Eye (tissue), 1 donor: ENCODE results near the gene RPTOR.

ENCODE experiments used
- DNase-seq: peaks from one replicate; pipeline ENCODE4 v3.0.0-alpha.2; 2015

Gene RPTOR

DNA sequence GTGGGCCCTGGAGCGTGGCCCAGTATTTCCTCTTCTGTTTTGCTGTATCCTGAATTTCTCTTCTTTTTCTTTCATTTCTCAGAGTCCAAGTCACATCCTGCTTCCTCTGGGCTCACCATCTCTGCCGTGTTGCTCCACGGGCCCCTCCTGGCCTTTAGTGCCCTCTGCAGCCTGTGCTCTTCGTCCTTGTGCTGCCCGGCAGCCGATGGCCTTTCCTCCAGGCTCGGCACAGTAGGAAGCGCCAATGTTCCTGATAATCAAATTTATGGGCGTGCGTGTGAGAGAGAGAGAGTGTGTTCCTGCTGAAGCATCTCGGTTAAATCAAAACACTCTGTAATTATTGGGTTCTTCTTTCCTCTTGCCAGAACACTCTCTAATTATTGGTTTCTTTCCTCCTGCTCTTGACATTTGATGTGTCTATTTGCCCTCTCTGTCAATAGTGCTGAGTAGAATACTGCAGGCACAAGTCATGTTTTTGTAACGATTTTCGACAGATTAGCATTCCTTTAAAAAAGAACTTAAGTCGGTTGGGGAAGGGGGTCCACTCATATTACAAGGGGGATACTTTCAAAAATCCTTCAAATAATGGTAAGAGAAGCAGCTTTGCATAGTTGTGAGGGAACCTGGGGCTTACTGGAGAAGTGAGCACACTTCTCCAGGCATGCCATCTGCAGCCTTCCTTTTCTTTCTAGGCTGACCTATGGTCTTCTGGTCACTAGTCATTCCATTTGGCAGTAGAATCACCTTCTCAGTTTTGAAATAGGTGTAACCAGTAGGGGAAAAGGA is 126.6 kb downstream of the RPTOR start:
- DNase-seq = no peak

DNA sequence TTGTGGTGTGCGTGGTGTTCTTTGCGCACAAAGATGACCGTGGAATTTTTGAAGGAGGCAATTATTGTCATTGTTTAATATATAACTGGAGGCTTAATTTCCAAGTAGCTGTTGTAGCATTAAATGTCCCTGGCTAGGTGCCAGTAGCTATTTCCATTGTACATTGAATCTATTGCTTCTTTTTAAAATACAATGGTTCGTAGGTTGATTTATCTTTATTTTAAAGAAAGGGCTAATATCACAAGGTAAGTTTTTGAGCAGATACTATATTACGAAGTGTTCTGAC is 127.1 kb downstream of the RPTOR start:
- no peak for DNase-seq

DNA sequence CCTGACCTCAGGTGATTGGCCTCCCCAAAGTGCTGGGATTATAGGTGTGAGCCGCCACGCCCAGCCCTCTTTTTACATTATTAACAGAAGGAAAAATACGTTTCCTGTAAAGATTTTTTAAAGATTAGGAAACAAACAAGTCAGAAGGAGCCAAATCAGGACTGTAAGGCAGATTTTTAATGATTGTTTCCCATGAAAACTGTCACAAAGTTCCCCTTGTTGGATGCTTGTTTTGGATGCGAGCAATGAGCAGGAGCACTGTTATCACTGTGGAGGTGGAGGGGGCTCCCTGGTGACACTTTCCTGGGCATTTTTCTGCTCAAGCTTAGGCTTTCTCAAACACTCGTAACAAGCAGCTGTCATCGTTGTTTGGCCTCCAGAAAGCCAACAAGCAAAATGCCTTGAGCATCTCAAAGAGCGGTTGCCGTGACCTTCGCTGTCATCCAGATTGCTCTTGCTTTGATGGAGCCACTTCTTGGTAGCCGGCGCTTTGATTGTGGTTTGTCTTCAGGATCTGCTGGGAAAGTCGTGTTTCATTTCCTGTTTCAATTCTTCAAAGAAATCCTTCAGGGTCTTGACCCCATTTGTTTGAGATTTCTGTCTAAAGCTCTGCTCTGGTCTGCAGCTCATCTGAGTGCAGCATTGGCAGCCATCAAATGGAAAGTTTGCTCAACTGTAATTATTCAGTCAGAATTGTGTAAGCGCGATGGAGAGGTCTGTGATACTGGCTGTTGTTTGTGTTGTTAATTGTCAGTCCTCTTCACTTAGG is 128.7 kb downstream of the RPTOR start:
- peak; percentile 79 for DNase-seq

DNA sequence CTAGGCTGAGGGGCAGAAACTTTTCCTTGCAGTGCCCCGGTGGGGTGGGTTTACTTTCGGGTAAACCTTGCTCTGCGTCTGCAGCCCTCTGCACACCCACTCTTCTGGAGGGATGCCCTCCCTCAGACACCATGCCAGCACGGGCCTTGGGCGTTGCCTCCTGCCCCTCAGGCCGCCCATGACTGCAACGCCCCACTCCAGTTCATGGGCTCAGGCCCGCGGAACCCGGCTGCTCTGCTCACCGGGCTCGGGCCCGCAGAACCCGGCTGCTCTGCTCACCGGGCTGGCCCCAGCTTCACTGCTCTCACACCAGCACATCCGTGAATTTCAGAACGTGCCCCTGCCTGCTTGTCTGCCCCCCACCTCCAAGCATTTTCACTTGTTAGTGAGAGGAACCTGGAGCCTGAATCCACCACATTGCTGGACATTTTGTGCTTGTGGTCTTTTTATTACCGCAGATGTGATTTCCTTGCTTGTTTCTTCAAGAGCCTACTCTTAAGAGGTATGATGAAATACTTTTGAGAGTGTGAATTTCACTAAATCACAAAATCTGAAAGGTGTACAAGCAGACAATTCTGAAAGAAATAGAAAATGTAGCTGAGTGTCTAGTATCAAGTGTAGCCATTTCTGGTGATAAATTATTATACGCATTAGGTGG is 130.9 kb downstream of the RPTOR start:
- DNase-seq = no peak

DNA sequence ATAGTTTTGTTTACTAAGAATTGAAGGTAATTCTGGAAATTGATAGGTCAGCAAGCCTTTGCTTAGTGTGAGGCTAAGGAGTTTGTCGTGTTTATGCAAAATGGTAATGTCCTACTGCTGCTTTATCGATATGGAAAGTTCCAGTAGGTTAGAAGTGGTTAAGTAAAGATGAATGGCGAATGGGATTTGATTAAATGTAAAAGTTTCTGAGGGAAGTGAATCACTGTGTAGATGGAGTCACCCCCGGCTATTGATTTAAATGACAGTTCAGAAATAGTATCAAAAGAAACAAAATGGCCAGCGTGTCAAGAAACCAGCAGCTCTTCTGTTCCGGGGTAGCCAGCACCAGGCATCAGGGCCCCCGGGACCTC is 131.4 kb downstream of the RPTOR start:
- no peak for DNase-seq

DNA sequence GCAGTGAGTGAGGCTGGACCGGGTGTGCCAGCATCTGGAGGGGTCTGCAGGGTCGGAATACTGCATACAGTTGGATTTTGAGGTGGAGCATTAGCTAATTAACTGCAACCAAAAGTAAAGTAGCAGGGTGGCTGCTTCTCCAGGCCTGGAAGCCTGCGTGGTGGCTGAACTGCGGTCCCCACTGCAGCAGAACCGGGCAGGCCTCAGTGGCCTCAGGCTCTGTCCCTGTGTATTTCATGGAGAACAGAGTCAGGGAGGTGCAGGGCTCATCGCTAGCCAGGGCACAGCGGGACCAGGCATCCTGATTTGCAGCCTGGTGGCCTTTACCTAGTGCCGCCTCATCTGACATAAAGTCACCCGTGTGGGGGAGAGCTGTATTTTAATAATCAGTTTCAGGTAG is 131.9 kb downstream of the RPTOR start:
- DNase-seq = no peak

DNA sequence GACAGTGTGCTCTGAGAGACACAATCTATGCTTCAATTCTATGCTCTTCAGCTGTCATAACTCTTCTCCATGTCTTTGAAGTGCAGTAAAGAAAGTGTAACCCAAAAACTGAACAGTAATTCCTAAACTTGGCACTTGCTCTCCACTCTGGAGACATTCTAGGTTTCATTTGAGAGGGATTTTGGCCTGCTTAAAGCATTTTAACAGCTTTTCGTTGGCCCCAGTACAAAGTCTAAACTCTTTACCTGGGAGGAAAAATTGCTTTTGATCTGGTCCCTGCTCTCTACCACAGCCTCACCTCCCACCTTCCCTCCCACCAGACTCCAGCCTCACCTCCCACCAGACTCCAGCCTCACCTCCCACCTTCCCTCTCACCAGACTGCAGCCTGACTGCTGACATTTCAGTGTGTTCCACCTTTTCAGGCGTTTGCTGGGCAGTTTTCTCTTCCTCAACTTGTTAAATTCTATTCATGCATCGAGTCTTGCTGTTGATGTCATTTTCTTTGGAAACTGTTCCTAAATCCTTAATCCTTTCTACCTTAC is 132.6 kb downstream of the RPTOR start:
- no peak for DNase-seq

DNA sequence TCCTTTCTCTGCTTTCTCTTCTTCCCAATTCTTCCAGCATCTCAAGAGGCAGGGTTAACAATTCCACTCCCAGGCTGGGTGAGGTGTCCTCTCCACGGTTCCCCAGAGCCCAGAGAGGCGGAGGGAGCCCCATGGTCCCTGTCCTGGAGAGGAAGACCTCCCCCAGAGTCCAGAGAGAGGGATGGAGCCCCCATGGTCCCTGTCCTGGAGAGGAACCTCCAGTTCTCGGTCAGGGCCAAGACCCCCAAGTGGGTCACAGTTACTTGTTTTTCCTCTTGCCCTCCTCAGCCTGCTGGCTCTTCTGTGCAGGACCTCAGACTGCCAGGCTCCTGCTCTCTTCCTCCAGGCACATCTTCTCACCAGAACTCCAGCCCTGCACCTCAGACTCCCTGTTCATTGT is 135.2 kb downstream of the RPTOR start:
- no peak for DNase-seq

DNA sequence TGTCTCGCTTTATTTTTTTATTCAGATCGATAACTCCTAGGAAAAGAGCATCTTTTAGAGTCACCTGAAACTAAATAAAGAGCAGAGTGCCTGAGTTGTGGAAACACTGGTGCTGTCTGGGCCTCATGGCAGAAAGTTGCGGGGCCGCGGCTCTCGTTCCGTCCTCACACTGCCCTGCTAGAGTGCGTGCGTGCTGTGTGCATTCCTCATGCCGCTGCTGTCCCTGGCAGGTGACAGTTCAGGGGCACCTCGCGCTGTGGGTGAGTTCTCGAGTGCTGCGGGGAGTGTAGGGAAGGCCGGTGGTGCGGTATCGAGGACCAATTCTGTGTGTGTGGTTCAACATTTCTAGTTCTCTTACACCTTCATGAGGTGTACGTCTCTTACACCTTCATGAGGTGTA is 136.6 kb downstream of the RPTOR start:
- DNase-seq = no peak

DNA sequence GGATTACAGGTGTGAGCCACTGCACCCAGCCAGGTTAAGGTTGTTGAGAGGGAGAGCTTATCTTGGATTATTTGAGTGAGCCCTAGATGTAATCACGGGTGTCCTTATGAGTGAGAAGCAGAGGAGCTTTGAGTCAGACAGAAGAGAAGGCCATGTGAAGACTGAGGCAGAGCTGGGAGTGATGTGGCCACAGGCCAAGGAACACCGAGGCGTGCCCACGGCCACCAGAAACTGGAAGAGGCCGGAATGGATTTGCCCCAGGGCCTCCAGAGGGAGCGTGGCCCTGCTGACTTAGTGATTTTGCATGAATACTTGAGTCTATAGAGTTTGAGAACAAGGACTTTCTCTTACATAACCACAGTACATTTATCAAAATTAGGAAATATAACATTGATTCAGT is 137.7 kb downstream of the RPTOR start:
- no peak for DNase-seq

DNA sequence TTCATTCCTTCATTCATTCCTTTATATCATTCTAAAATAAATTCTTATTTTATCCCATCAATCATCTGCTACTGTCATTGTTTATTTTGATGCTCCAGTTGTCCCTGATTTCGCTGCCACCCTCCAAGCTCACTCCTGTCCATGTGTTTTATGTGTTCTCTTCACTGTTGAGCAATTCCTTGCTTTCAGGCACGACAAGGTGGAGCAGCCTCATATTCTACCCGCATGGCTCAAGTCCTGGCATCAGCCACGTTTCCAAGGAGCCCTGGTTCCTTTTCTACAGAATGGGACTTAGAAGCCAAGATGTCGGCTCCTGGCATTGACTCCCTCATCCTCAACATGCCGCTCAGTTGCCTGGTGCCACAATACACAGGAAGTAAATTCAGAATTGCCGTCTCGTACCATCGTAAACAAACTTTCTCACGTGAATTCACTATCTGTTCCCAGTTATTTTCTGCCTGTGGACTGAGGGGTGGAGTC is 139.0 kb downstream of the RPTOR start:
- no peak for DNase-seq

DNA sequence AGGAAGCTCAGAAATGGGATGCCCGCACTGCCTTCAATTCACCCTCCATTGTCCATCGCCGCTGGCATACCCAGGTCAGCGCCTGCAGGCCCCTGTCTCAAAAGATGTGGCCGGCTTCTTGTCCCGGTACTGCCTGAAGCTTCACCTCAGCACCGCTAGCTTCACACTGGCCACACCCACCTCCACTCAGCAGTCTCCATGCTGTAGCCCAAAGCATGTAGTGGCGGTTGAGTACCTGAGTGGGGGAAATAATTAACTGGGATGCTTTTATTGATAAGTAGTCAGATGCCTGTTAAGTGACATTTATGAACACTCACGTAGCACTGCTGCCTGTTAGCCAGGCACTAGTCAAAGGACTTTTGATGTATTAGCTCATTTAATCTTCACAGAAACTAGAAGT is 143.2 kb downstream of the RPTOR start:
- DNase-seq = no peak

DNA sequence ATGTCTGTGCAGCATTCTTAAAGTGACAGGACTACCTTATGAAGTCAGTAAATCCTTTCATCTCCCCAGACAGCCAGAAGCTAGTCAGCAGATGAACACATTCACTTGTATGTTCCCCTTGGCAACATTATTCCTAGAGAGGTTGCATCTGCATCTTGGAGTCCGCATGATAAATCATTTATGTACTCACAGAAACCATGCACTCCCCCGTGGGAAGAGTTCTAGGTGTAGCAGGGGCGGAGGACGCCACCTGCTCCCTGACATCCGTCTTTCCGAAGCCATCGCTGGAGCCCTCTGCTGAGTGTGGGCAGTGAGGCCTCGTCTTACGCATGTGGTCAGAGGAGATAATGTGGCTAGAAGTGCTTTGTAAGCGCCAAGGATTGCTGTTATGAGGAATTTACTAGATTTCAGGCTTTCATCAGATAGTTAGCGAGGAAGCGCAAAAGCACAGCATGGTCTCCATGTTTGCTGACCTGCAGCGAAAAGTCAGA is 144.5 kb downstream of the RPTOR start:
- peak; percentile 75 for DNase-seq

DNA sequence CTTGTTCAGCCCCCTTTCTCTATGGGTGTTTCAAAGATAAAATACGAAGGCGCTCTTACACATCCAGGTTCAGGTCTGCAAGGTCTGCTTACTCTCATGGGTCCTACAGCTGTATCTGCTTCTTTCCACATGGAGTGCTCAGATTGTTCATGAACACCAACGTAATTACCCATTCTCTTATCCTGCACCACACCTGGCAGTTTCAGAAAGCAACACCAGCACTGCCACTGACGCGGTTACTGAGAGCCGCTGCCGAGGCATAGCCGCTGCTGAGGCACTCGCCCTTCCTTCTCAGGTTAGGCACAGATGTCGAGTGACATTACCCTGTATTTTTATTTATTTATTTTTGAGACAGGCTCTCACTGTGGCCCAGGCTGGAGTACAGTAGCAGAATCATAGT is 147.1 kb downstream of the RPTOR start:
- no peak for DNase-seq

DNA sequence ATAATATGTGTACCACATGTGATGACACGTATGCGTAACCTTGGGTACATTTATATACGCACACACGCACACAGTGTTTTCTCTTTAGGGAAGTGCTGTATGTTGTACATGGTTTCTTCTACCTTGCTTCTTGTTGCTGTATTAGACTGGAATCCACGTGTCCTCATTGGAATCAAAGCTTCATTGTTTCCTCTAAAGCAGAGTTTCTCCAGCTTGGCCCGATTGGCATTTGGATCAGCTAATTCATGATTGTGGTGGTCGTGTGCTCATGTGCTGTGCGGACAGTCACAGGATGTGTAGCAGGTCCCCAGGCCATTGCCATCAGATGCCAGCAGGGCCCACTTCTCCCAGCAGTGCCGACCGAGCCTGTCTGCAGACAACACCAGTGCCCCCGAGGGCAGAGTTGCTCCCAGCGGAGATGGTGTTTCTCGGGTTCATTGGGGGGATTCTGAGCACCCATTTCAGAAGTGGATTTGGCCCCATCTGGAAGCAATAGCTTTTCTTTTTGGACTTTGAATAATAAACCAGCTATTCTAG is 148.4 kb downstream of the RPTOR start:
- no peak for DNase-seq

DNA sequence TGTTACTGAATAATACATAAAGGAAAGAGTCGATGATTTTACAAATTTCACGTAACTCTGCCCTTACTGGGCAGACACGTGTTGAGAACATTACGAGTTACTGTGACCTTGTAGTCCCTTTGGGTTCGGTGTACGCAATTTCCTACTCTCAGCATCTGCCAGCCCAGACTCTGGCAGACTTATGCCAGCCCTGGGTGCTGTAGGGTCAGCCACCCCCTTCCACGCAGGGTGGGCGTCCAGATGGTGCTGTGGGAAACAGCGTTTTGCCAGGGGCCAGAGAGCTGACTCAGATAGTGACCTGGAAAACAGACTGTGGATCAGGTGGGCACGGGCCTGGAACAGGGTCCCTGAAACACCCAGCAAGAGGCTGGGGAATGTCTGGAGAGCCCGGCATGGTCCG is 148.9 kb downstream of the RPTOR start:
- no peak for DNase-seq

DNA sequence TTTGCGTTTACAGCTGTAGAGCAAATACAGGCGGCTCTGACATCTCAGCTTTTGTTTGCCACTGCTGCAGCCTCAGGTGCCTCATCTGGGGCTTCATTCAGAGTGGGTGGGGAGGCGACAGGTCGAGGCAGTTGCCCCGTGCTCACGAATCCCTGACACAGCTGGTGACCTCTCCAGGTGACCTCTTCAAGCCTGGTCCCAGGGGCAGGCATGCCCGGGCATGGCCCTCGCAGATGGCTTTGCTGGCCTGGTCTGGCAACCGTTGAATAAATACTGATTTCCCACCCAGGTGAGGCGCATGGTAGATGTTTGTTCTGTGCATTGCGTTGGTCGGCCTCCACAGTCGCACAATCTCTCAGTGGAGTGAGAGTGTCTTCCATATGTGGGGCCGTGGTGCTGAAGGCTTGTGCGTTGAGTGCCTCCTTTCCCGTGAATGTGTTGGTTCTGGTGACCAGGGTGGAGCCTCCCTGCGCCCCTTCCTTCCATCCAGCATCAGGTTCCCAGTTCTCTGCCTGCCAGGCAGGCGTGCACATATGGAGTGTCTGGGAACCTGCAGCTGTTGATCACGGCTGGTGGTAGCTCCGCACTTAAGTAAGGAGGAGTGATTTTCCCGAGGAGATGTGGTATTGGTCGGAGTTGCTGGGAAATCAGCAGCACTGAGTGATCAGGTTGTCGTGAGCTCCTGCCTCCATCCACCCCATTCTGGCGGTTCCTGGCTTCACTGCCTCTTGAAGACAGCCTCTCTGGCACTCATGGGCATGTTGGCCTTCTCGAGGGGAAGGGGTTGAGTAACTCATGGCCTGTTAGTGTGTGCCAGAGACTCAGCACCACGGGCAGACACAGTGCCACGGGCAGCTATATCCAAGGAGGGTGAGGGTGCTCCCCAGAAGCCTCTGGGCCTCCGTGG is 149.7 kb downstream of the RPTOR start:
- DNase-seq = no peak

DNA sequence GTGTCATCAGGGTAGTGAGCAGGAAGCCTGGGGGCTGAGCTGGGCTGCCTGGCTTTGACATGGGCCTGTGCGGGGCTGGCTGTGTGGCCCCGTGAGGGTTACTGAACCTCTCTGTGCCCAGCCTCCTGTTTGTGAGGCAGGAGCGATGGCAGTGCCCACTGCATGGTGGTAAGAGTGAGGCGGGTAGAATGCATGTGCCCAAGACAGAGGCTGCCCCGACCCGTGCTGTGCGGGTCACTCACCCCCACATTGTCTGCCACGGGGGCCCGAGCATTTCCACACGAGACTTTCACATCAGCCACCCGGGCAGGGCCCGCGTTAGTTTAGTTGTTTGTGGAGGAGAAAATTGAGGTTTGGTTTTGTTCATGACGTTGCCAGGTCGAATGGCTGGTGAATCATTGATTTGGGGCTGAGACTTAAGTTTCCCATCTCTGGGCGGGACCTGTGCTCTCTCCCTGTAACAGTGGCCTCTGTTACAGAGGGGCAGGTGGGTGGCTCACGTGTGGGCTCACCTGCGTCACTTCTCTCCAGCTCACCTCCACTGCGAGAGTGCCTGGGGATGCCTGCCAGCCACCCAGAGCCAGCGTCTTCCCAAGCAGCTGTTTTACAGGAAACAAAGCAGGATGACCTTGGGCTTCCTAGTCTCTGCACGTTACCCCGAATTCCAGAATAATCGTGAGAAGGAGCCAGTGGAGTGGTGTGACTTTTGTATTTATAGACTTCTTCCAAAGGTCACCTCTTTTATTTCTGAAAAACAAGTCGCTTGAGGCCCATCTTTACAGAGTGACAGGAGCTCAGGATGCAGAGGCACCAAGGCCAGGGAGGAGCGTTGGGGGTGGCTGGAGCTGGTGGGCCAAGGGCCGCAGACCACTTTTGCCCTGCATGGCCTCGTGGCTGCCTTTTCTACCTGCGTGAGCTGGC is 150.6 kb downstream of the RPTOR start:
- DNase-seq = no peak

DNA sequence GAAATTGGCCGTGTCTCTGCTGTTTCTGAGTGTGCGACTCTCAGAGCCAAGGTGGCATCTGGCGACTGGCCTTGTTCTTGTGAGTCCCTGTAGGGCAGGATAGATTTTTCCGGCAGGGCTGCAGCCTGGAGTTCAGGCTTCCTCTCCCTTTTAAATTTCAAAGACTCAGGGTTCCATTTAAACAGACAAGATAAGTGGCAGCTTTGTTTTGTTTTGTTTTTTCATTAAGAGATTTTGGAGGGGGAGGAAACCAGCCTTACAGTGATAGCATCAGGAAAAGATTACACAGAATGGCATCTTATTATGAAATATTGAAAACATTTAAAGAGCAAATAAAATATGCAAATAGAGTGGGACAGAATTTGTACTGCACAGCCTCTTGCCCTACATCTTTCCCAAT is 151.3 kb downstream of the RPTOR start:
- no peak for DNase-seq

DNA sequence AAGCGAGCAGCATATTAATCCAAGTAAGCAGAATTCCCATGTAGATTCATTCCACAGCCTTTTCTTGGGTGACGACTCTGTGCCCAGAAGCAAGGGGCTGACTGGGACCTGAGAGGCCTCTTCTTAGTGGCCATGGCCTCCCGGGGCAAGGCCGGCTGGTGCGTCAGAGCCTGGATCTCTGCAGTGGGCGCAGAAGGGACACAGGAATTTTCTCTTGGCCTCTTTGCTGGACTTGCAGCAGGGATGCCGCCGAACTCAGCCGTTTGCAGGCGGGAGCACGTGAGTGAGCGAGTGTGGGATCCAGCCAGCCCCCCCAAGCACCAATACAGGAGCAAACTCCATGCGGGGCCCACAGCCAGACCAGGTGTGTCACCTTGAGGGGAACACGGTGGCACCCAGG is 151.8 kb downstream of the RPTOR start:
- DNase-seq = no peak

DNA sequence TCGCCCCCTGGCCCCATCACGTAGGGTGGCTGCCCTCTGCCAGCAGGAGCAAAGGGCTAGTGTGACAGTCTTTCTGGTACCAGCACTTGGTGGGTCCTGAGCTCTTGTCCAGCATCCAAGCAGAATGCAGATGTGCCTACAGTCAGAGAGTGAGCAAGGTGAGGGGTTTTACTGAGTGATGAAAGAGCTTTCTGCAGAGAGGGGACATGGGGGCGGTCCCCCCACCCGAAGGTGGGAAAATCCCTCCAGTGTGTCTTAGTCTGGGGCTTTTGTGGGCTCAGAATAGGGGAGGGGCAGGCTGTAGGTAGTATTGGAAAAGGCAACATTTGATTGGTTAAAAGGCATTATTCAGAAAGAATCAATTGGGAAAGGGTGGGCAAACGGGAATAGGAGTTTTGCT is 152.3 kb downstream of the RPTOR start:
- DNase-seq = no peak
